Activated CD4-positive, CD25-positive, alpha-beta regulatory T cell (primary cell): ENCODE measurements around the gene ATP10A.

ENCODE experiments used
- DNase-seq, 4 experiments: peaks; one replicate each; lab custom pipeline; 2025; lab: John Stamatoyannopoulos, UW

Gene ATP10A, protein sequence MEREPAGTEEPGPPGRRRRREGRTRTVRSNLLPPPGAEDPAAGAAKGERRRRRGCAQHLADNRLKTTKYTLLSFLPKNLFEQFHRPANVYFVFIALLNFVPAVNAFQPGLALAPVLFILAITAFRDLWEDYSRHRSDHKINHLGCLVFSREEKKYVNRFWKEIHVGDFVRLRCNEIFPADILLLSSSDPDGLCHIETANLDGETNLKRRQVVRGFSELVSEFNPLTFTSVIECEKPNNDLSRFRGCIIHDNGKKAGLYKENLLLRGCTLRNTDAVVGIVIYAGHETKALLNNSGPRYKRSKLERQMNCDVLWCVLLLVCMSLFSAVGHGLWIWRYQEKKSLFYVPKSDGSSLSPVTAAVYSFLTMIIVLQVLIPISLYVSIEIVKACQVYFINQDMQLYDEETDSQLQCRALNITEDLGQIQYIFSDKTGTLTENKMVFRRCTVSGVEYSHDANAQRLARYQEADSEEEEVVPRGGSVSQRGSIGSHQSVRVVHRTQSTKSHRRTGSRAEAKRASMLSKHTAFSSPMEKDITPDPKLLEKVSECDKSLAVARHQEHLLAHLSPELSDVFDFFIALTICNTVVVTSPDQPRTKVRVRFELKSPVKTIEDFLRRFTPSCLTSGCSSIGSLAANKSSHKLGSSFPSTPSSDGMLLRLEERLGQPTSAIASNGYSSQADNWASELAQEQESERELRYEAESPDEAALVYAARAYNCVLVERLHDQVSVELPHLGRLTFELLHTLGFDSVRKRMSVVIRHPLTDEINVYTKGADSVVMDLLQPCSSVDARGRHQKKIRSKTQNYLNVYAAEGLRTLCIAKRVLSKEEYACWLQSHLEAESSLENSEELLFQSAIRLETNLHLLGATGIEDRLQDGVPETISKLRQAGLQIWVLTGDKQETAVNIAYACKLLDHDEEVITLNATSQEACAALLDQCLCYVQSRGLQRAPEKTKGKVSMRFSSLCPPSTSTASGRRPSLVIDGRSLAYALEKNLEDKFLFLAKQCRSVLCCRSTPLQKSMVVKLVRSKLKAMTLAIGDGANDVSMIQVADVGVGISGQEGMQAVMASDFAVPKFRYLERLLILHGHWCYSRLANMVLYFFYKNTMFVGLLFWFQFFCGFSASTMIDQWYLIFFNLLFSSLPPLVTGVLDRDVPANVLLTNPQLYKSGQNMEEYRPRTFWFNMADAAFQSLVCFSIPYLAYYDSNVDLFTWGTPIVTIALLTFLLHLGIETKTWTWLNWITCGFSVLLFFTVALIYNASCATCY (N-terminal part only)

GRCh38 chr15:25863111-25863967 is at the start of gene ATP10A:
TSS of gene ATP10A (minus strand) at chr15:25863327. CDS start at chr15:25863096, 231 bp downstream.
- no peak for DNase-seq

- DNase-seq: no peak
Measured at GRCh38 chr15:25912035-25912434, 48.9 kb upstream of the ATP10A start.

- DNase-seq: no peak
Measured at GRCh38 chr15:25910832-25911231, 47.7 kb upstream of the ATP10A start.

GRCh38 chr15:25909806-25910205 is 46.7 kb upstream of the ATP10A start:
- DNase-seq: no peak

GRCh38 chr15:25909325-25909724 is 46.2 kb upstream of the ATP10A start:
- no peak for DNase-seq

DNA sequence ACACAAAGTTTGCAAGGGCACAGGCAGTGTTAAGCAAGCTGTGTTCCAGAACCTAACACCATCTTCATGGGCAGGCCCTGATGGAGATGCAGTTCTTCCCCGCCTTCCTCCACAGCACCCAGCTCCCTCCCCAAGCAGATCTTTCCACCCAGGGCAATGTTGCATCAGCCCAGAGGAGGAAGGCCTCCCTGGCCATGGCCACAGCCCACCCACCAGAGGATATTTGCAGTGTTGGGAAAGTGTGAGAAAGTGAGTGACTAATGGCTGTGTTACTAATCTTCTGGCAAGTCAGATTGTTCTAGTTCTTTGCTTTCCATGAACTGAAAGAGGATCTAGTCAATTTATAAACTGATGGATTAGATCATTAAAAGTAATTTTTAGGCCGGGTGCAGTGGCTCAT is 42.0 kb upstream of the ATP10A start:
- no peak for DNase-seq

GRCh38 chr15:25903024-25903581 is 40.0 kb upstream of the ATP10A start:
- DNase-seq: no peak

GRCh38 chr15:25901811-25902605 is 38.9 kb upstream of the ATP10A start:
- no peak for DNase-seq

DNA sequence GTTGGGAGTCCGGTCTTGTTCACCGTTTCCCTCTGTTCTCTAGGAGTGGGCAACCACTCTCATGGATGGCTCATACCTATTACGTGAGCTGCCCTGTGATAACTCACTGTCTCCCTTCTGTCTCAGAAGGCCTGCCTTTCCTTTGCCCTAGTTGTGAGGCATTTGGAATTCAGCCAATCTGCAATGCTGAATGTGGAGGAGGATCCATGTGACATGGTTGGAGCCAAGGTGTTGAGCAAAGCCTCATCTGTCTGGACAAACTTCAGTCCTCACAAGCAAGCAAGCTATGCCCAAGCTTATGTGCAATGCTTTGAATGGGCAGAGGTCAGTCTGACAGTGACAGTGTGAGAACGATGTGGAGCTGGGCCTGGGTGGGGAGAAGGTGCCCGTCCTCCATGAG is 37.8 kb upstream of the ATP10A start:
- no peak for DNase-seq

GRCh38 chr15:25900431-25900830 is 37.3 kb upstream of the ATP10A start:
- no peak for DNase-seq

GRCh38 chr15:25899870-25900269 is 36.7 kb upstream of the ATP10A start:
- DNase-seq: no peak

GRCh38 chr15:25897658-25898057 is 34.5 kb upstream of the ATP10A start:
- no peak for DNase-seq

GRCh38 chr15:25894371-25894902 is 31.3 kb upstream of the ATP10A start:
- no peak for DNase-seq

DNA sequence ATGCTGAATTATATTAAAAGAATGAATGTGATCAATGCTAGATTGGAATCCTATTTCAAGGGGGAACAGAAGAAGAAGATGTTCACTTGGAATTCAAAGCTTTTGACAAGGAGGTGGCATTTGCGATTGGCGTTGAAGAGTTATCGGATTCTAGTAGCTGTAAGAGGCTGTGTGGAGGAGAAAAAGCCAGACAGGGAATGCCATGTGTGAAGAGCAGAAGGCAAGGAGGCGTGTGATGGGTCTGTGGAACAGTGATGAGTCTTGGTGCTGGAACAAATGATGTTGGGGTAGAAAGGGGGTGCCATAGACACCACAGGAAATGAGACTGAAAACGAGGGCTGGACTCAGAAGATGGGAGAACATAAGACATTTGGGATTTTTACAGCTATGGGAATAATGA is 30.5 kb upstream of the ATP10A start:
- DNase-seq: no peak

DNA sequence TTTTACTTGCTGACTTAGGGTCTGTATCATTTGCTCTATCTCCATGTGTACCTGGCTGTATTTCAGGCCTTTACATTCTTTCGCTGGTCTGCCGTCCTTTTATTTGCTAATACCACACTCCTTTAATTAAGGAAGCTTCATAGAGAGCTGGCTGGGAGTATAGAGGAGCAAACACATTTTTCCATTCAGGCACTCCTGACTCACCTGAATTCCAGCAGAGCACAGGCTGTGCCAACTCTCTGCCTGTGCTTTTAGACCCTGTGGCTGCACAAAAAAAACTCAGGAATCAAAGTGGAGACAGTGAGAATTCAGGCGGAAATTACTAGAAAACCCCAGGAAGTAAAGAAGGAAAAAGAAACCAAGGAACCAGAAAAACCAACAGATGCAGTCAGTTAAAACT is 29.0 kb upstream of the ATP10A start:
- no peak for DNase-seq

DNA sequence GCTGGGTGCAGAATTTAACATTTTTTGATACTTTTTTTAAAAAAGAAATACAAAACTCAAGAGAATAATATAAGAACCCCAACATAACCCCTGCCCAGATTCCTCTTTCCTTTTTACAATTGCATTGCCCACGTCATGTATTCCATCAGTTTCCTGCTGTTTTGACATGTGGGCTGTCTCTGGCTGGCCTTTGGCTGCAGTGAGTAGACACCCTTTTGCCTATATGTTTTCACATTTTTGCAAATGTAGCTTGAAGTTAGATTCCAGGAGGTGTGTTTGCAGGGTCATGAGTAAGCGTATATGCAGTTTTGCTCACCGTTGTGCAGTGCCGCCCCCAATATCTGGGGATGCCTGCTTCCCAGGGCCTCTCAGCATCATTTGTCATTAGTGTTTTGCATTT is 28.0 kb upstream of the ATP10A start:
- DNase-seq: no peak

DNA sequence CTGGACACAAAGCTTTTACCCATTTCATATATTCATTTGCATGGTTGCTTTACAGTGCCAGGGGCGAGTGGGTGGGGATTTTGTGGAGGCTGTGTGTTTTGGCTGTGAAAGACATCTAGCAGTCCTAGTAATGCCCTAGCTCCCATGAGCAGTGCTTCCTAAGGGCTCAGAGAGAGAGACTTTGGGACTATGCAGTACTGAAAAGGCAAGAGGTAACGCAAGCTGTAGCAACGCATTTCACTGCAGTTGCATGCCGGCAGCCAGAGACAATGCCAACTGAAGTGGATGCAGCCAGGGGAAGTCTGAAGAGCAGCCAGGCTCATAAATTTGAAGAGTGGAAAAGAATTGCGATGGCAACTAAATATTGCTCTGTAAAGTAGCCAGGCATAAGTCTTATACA is 27.4 kb upstream of the ATP10A start:
- no peak for DNase-seq

DNA sequence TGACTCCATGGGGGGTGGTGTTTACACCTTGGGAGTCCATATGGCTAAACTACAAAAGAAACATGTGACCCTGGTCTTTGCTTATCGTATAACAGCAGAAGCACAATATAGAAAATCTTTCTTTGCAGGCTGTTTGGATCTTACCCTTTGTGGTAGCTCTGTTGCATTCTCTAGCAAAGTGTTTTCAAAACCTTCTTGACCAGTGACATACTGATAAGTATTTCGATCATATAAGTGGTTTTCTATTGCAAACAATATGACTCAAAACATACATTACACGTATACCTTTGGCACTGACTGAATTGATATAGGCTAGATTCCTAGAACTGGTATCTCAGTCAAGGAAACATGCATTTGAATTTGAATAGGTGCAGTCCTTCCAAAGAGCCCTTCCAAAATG is 24.7 kb upstream of the ATP10A start:
- DNase-seq: no peak

- no peak for DNase-seq
Measured at GRCh38 chr15:25886498-25887140, 23.5 kb upstream of the ATP10A start.
